Gastrocnemius medialis (tissue), 4 donors: ENCODE results near the gene XPR1. TPM values are rescaled to one million over a fixed set of nuclear protein-coding genes. Genes with fewer than 3 reads are reported as not detected.

Experiments used
- ATAC-seq, 2 donors: fragments of 150-250 bp; one replicate each; pipeline ENCODE4 v1.9.1; 2016
- DNase-seq, 2 donors: peaks; one replicate each; pipeline ENCODE4 v3.0.0-alpha.2; 2019
- H3K27ac ChIP-seq, 4 donors: fragments of 200-600 bp; sonication (generic); 1 replicate in 1 of 4; 2 replicates in 3 of 4; pipeline ENCODE4 v1.5.1; 2016 to 2018; ENCODE audit warnings: mild to moderate bottlenecking in 2 of 4, moderate library complexity in 1 of 4
- H3K27me3 ChIP-seq, 3 donors: fragments of 200-600 bp; sonication (generic) in 2 of 3; 1 replicate in 1 of 3; 2 replicates in 2 of 3; pipeline versions ENCODE4 v1.5.1 to v1.6.0; 2016 to 2019; ENCODE audit warnings: mild to moderate bottlenecking in 1 of 3, moderate library complexity in 1 of 3
- H3K36me3 ChIP-seq, 2 donors: fragments of 200-600 bp; sonication (generic) in 1 of 2; one replicate each; pipeline ENCODE4 v1.5.1; 2017 to 2018
- H3K4me1 ChIP-seq, 2 donors: fragments of 200-600 bp; sonication (generic) in 1 of 2; one replicate each; pipeline ENCODE4 v1.5.1; 2016 to 2017; ENCODE audit warnings: mild to moderate bottlenecking in 2 of 2
- H3K4me3 ChIP-seq, 4 donors: fragments of 200-600 bp; sonication (generic) in 3 of 4; 1 replicate in 1 of 4; 2 replicates in 3 of 4; pipeline ENCODE4 v1.5.1; 2016 to 2019; ENCODE audit warnings: mild to moderate bottlenecking in 2 of 4
- H3K9me3 ChIP-seq, 3 donors: fragments of 200-600 bp; sonication (generic) in 2 of 3; 1 replicate in 1 of 3; 2 replicates in 2 of 3; pipeline ENCODE4 v1.5.1; 2016 to 2019
- POLR2A ChIP-seq, 2 donors: fragments of 450-650 bp; IDR thresholded peaks; one replicate each; pipeline ENCODE4 v1.6.1; 2017; ENCODE audit warnings: antibody characterized with exemption in 2 of 2, mild to moderate bottlenecking in 2 of 2, moderate library complexity in 2 of 2
- in situ Hi-C, 4 donors: fragments of 200-750 bp; cut with MboI; loops; one replicate each; pipeline versions ENCODE4 v1.15.0 to v1.8.0; 2017; ENCODE audit warnings: low sequenced_read_pairs in 4 of 4
- intact Hi-C: fragments of 100-400 bp; cut with DNase I; formaldehyde crosslinking; loops from one replicate; pipeline ENCODE4 v1.15.1; 2023; ENCODE audit warnings: low total_unique reads
- total RNA-seq, 4 donors: library from RNA; depleted of rRNA; stranded (reverse); fragments of >200 nt; gene quantifications; one replicate each; pipeline versions ENCODE4 v1.1.0 to v1.2.3, GENCODE V29; 2016
- TF ChIP-seq, protein P1 (sequence below), 5 experiments: fragments of 450-650 bp in 3 of 5; fragments of 200-600 bp in 2 of 5; sonication (generic) in 2 of 5; IDR thresholded peaks in 4 of 5; conservative IDR thresholded peaks in 1 of 5; 1 replicate in 4 of 5; 2 replicates in 1 of 5; pipeline ENCODE4 v1.5.1; 2016 to 2019; ENCODE audit warnings: antibody characterized with exemption in 5 of 5, mild to moderate bottlenecking in 3 of 5, moderate library complexity in 3 of 5

Gene XPR1
- total RNA-seq, 4 donors from 2014 or later = 14.5 to 24.9 (median 18.6) TPM

DNA sequence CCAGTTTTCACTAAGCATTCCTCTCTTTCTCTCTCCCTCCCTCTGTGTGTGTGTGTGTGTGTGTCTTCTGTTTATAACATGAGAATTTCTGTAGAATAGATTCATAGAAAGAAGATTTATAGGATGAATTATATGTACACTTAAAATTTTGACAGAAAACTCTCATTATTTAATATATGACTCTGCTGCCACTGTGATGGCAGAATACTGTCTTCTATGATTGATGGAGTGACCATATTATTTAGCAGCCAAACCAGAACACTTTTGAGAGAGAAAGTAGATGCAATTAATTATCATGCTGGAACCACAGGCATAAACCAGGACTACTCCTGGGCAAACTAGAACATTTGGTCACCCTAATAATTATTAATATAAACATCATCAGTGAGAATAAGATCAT is 34.3 kb upstream of the XPR1 start:
- intact Hi-C loops = no loop called here
- no peak for TF ChIP-seq POLR2A (IDR thresholded peaks at IDR 0.05)
- TF ChIP-seq, protein P1, sequence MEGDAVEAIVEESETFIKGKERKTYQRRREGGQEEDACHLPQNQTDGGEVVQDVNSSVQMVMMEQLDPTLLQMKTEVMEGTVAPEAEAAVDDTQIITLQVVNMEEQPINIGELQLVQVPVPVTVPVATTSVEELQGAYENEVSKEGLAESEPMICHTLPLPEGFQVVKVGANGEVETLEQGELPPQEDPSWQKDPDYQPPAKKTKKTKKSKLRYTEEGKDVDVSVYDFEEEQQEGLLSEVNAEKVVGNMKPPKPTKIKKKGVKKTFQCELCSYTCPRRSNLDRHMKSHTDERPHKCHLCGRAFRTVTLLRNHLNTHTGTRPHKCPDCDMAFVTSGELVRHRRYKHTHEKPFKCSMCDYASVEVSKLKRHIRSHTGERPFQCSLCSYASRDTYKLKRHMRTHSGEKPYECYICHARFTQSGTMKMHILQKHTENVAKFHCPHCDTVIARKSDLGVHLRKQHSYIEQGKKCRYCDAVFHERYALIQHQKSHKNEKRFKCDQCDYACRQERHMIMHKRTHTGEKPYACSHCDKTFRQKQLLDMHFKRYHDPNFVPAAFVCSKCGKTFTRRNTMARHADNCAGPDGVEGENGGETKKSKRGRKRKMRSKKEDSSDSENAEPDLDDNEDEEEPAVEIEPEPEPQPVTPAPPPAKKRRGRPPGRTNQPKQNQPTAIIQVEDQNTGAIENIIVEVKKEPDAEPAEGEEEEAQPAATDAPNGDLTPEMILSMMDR (IDR thresholded peaks at IDR 0.05 in 4 of 5, conservative IDR thresholded peaks at IDR 0.05 in 1 of 5) = no peak
- ATAC-seq (no peak), DNase-seq (no peak)
- in situ Hi-C loops = no loop called here
- no peaks in the 10 kb centered on the region for H3K27me3 ChIP-seq
- no peaks in the 10 kb centered on the region for H3K36me3 ChIP-seq
- no peak overlapping the region for H3K4me3 ChIP-seq
- H3K27ac ChIP-seq = no peak overlapping the region
- H3K4me1 ChIP-seq = no peaks in the 10 kb centered on the region
- H3K9me3 ChIP-seq = no peaks in the 10 kb centered on the region

DNA sequence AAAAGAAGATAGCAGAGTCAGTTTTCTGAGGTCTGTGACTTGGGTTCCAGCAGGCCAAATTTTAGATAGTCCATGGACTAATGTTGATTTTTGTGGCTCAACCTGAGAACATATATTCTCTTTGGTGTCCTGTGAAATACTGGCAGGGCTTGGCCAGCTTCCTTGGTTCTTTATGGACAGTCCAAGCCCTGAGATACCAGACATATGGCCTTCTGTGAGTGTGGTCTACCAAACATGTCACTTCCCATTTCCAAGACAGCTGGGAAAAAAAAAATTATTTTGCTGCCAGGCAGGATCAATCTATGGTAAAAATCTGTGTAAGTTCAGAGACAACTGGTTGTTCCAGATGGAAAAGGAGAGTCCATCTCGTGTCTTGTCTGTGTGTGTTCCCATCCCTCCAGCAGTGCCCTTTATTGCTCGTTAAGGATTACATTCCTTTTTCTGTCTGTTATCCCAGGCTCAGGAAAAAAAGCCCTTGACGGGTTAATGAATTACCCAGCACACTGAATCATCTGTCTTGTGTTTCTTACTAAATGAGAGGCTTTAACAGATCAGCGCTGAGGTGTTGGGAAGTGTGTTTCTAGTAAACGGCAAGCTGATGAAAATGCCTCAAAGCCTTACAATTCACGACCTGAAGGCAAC is 33.4 kb upstream of the XPR1 start:
- no peak overlapping the region for H3K4me3 ChIP-seq
- H3K27ac ChIP-seq = no peak overlapping the region
- in situ Hi-C loops = no loop called here
- no peaks in the 10 kb centered on the region for H3K36me3 ChIP-seq
- no peaks in the 10 kb centered on the region for H3K9me3 ChIP-seq
- TF ChIP-seq POLR2A (IDR thresholded peaks at IDR 0.05) = no peak
- TF ChIP-seq, protein P1 (IDR thresholded peaks at IDR 0.05 in 4 of 5, conservative IDR thresholded peaks at IDR 0.05 in 1 of 5) = no peak
- ATAC-seq (no peak), DNase-seq (no peak)
- H3K4me1 ChIP-seq = no peaks in the 10 kb centered on the region
- no peaks in the 10 kb centered on the region for H3K27me3 ChIP-seq
- intact Hi-C loops = no loop called here

GRCh38 chr1:180600343-180600742 is 31.5 kb upstream of the XPR1 start:
- Histone ChIP-seq H3K36me3 (no peaks in the 10 kb centered on the region), H3K9me3 (no peaks in the 10 kb centered on the region), H3K4me1 (no peaks in the 10 kb centered on the region), H3K27ac (no peak overlapping the region), H3K4me3 (no peak overlapping the region), H3K27me3 (no peaks in the 10 kb centered on the region)
- intact Hi-C loops (no loop called here), in situ Hi-C loops (no loop called here)
- no peak for TF ChIP-seq POLR2A (IDR thresholded peaks at IDR 0.05)
- TF ChIP-seq, protein P1 (IDR thresholded peaks at IDR 0.05 in 4 of 5, conservative IDR thresholded peaks at IDR 0.05 in 1 of 5) = no peak
- DNase-seq = no peak
- ATAC-seq = no peak

- H3K4me1 ChIP-seq = no peaks in the 10 kb centered on the region
- no peaks in the 10 kb centered on the region for H3K9me3 ChIP-seq
- no peak overlapping the region for H3K27ac ChIP-seq
- H3K36me3 ChIP-seq = no peaks in the 10 kb centered on the region
- TF ChIP-seq, protein P1 (IDR thresholded peaks at IDR 0.05 in 4 of 5, conservative IDR thresholded peaks at IDR 0.05 in 1 of 5) = no peak
- TF ChIP-seq POLR2A (IDR thresholded peaks at IDR 0.05) = no peak
- H3K27me3 ChIP-seq = no peaks in the 10 kb centered on the region
- intact Hi-C loops = no loop called here
- DNase-seq (no peak), ATAC-seq (no peak)
- in situ Hi-C loops = no loop called here
- no peak overlapping the region for H3K4me3 ChIP-seq
Measured at GRCh38 chr1:180601512-180601911, 30.3 kb upstream of the XPR1 start.
